Measurements from ENCODE around the gene PPP2R5C.
"Not testable (repeated sequence)": the region's sequence is repeated elsewhere in the genome, so short reads cannot be mapped to it uniquely, and the experiment has no call there.

- TF ChIP-seq CTCF (IDR thresholded peaks at IDR 0.05); REST (IDR thresholded peaks at IDR 0.05; ENCODE audit: insufficient read depth in 1 of 2, low read depth in 2 of 2, low read length in 1 of 2); POLR2AphosphoS5 (IDR thresholded peaks at IDR 0.05; ENCODE audit: low read depth, low read length): not testable (repeated sequence)
Observed at GRCh38 chr14:101804373-101804772, 42.9 kb downstream of the PPP2R5C start.
